Fibroblast of lung (primary cell): ENCODE results near the gene PANK1. TPM values are rescaled to one million over a fixed set of nuclear protein-coding genes. Genes with fewer than 3 reads are reported as not detected.

Source experiments
- DNase-seq, 2 donors: peaks; one replicate each; pipeline versions ENCODE4 v3.0.0 to v3.0.0-alpha.2; 2010; ENCODE audit warnings: low read depth in 2 of 2
- H2AFZ ChIP-seq: 2 replicates; pipeline ENCODE4 v1.5.1; 2012; ENCODE audit warnings: low read length, control low read depth, inconsistent platforms
- H3K27ac ChIP-seq: 2 replicates; pipeline ENCODE4 v1.5.1; 2011; ENCODE audit warnings: low read length, control low read depth; ENCODE audit not compliant: insufficient read depth
- H3K27me3 ChIP-seq: 2 replicates; pipeline ENCODE4 v1.5.1; 2011; ENCODE audit warnings: mild to moderate bottlenecking, low read length; ENCODE audit not compliant: control insufficient read depth, insufficient read depth
- H3K36me3 ChIP-seq: 2 replicates; pipeline ENCODE4 v1.5.1; 2011; ENCODE audit warnings: low read length; ENCODE audit not compliant: control insufficient read depth, insufficient read depth
- H3K4me1 ChIP-seq: 2 replicates; pipeline ENCODE4 v1.5.1; 2011; ENCODE audit warnings: low read length; ENCODE audit not compliant: control insufficient read depth, insufficient read depth; ENCODE audit errors: extremely low read depth
- H3K4me2 ChIP-seq: 2 replicates; pipeline ENCODE4 v1.5.1; 2011; ENCODE audit warnings: low read length, control low read depth; ENCODE audit not compliant: insufficient read depth; ENCODE audit errors: extremely low read depth
- H3K4me3 ChIP-seq, 4 experiments: fragments of 200-600 bp in 1 of 4; sonication (generic) in 1 of 4; replicated peaks in 1 of 4; 2 replicates each; pipeline ENCODE4 v1.5.1; 2011 to 2016; ENCODE audit warnings: low read length in 4 of 4, low read depth in 3 of 4, mild to moderate bottlenecking in 3 of 4, control low read depth in 2 of 4, inconsistent platforms in 1 of 4, mixed read lengths in 1 of 4; ENCODE audit not compliant: insufficient read depth in 1 of 4; ENCODE audit errors: control extremely low read depth in 1 of 4
- H3K79me2 ChIP-seq: 2 replicates; pipeline ENCODE4 v1.5.1; 2012; ENCODE audit warnings: mild to moderate bottlenecking, low read length, inconsistent platforms; ENCODE audit not compliant: control insufficient read depth, insufficient read depth
- H3K9ac ChIP-seq: 2 replicates; pipeline ENCODE4 v1.5.1; 2011; ENCODE audit warnings: mild to moderate bottlenecking, low read length, control low read depth; ENCODE audit not compliant: insufficient read depth
- H3K9me3 ChIP-seq: 2 replicates; pipeline ENCODE4 v1.5.1; 2012; ENCODE audit warnings: low read depth, low read length; ENCODE audit not compliant: control insufficient read depth, insufficient read depth
- H4K20me1 ChIP-seq: 2 replicates; pipeline ENCODE4 v1.5.1; 2011; ENCODE audit warnings: low read length; ENCODE audit not compliant: control insufficient read depth, insufficient read depth; ENCODE audit errors: extremely low read depth
- EZH2 ChIP-seq: IDR thresholded peaks from 2 replicates; pipeline ENCODE4 v1.5.1; 2012; ENCODE audit warnings: low read length, control low read depth, mild to moderate bottlenecking; ENCODE audit errors: missing control alignments
- polyA plus RNA-seq, 2 donors: library from polyadenylated mRNA; depleted of rRNA in 1 of 2; stranded (reverse) in 1 of 2; unstranded in 1 of 2; fragments of >200 nt; gene quantifications; 2 replicates each; pipeline ENCODE4 v1.2.1, GENCODE V29; 2011 to 2012; ENCODE audit warnings: missing spikeins in 1 of 2
- total RNA-seq: library from RNA; depleted of rRNA; stranded (reverse); fragments of >200 nt; gene quantifications from 2 replicates; pipeline ENCODE4 v1.2.1, GENCODE V29; 2014
- TF ChIP-seq, protein P1 (sequence below), 2 donors: IDR thresholded peaks in 1 of 2; conservative IDR thresholded peaks in 1 of 2; 1 replicate in 1 of 2; 2 replicates in 1 of 2; pipeline ENCODE4 v1.5.1; 2011 to 2012; ENCODE audit warnings: low read length in 2 of 2, control low read depth in 1 of 2, inconsistent platforms in 1 of 2, low read depth in 1 of 2, mild to moderate bottlenecking in 1 of 2

The PANK1 gene
- total and polyA plus RNA-seq, 2 donors (not counting 1 experiment from before 2014, with no cell fraction given): 5.3 to 9.2 TPM

DNA sequence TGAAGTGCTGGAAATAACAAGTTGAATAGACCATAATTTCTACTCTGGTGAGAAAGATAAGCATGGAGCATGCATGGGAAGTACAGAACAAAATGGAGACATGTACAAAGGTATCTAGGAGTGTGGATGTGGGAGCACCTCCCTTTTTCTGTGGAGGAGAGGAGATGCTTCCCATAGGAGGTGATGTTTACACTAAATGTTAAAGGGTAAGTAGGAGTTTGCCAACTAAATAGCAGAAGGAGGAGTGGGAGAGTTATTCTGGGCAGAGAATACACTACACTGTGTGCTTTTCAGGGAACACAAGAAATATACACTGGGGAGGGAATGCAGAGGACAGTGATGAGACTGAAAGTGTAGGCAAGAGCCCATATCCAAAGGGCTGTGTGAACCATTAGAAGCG is 21.1 kb upstream of the PANK1 start:
- Histone ChIP-seq H3K27me3 (no peaks in the 10 kb centered on the region), H3K4me2 (no peak overlapping the region), H3K4me1 (no peaks in the 10 kb centered on the region), H3K79me2 (no peaks in the 10 kb centered on the region), H3K27ac (no peak overlapping the region), H2AFZ (no peak overlapping the region), H3K9ac (no peak overlapping the region), H3K4me3 (no peak overlapping the region), H3K36me3 (no peaks in the 10 kb centered on the region), H4K20me1 (no peaks in the 10 kb centered on the region), H3K9me3 (no peaks in the 10 kb centered on the region)
- no peak for DNase-seq
- TF ChIP-seq, protein P1, sequence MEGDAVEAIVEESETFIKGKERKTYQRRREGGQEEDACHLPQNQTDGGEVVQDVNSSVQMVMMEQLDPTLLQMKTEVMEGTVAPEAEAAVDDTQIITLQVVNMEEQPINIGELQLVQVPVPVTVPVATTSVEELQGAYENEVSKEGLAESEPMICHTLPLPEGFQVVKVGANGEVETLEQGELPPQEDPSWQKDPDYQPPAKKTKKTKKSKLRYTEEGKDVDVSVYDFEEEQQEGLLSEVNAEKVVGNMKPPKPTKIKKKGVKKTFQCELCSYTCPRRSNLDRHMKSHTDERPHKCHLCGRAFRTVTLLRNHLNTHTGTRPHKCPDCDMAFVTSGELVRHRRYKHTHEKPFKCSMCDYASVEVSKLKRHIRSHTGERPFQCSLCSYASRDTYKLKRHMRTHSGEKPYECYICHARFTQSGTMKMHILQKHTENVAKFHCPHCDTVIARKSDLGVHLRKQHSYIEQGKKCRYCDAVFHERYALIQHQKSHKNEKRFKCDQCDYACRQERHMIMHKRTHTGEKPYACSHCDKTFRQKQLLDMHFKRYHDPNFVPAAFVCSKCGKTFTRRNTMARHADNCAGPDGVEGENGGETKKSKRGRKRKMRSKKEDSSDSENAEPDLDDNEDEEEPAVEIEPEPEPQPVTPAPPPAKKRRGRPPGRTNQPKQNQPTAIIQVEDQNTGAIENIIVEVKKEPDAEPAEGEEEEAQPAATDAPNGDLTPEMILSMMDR (conservative IDR thresholded peaks at IDR 0.05 in 1 of 2, IDR thresholded peaks at IDR 0.05 in 1 of 2; ENCODE audit: low read depth in 1 of 2, low read length in 2 of 2): no peak
- no peak for TF ChIP-seq EZH2

DNA sequence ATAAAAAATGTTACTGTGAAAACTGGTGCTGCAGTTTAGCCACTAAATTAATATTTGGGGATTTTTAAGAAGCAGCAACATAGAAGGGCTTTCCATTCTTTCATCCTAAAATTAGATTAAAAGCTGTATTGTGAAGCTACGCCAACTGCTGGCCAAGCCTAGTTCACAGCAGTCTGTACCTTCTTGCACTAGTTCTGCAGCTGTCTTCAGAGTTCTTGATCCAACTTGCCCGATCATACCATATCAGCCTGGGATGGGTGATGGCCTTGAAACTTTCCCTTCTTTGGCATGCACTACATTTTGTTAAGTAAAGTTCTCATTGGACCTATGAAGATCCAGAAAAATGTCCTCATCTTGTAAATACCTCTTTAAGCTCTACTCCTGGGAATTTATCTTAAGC is 20.3 kb upstream of the PANK1 start:
- Histone ChIP-seq H3K9ac (no peak overlapping the region), H3K4me3 (no peak overlapping the region), H3K4me1 (no peaks in the 10 kb centered on the region), H2AFZ (no peak overlapping the region), H3K79me2 (no peaks in the 10 kb centered on the region), H3K27ac (no peak overlapping the region), H3K9me3 (no peaks in the 10 kb centered on the region), H3K27me3 (no peaks in the 10 kb centered on the region), H3K4me2 (no peak overlapping the region), H4K20me1 (no peaks in the 10 kb centered on the region), H3K36me3 (no peaks in the 10 kb centered on the region)
- TF ChIP-seq EZH2: no peak
- TF ChIP-seq, protein P1 (conservative IDR thresholded peaks at IDR 0.05 in 1 of 2, IDR thresholded peaks at IDR 0.05 in 1 of 2; ENCODE audit: low read depth in 1 of 2, low read length in 2 of 2): peak in 1 of 2 donors; percentile 16
- no peak for DNase-seq

DNA sequence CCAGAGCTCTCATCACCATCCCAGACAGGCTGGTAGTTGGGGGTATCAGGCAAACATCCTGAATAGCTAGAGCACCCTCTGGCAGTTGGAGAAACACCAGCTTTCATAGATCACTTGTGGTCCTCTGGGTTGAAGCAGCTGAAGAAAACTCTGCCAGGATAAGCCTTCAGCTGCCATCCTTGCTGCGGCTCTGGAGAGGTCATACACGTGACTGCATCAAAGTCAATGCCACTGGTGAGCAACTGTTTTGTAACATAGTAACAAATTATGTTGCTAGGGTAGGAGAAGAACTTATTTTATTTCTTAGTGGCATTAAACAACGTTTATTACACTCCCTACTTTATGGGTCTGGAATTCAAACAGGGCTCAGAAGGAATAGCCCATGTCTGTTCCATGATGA is 19.2 kb upstream of the PANK1 start:
- Histone ChIP-seq H3K36me3 (no peaks in the 10 kb centered on the region), H3K4me1 (peaks cover 4% of the 10 kb centered on the region), H3K4me2 (no peak overlapping the region), H3K9me3 (no peaks in the 10 kb centered on the region), H3K4me3 (no peak overlapping the region), H3K9ac (no peak overlapping the region), H3K27me3 (no peaks in the 10 kb centered on the region), H4K20me1 (no peaks in the 10 kb centered on the region), H3K79me2 (no peaks in the 10 kb centered on the region), H3K27ac (no peak overlapping the region), H2AFZ (no peak overlapping the region)
- no peak for DNase-seq
- TF ChIP-seq EZH2: no peak
- TF ChIP-seq, protein P1 (conservative IDR thresholded peaks at IDR 0.05 in 1 of 2, IDR thresholded peaks at IDR 0.05 in 1 of 2; ENCODE audit: low read depth in 1 of 2, low read length in 2 of 2): no peak
